GM23338 (cell line): ENCODE results near the gene CYP21A2. TPM values are rescaled to one million over a fixed set of nuclear protein-coding genes. Genes with fewer than 3 reads are reported as not detected.

Experiments used
- ATAC-seq: fragments of 200-7000 bp; cut with Tn5 transposase; 3 replicates; pipeline ENCODE4 v1.9.1; 2020
- DNase-seq: peaks from one replicate; pipeline ENCODE4 v3.0.0-alpha.2; 2015; ENCODE audit warnings: low spot score
- H2AFZ ChIP-seq: fragments of 200-600 bp; sonication (generic); 2 replicates; pipeline ENCODE4 v1.8.0; 2016; ENCODE audit warnings: antibody characterized with exemption, mild to moderate bottlenecking, moderate library complexity
- H3F3A ChIP-seq: fragments of 200-600 bp; sonication (generic); replicated peaks from 2 replicates; pipeline ENCODE4 v1.8.0; 2017; ENCODE audit warnings: antibody characterized with exemption, mixed run types, low read depth
- H3K27ac ChIP-seq: fragments of 200-600 bp; sonication (generic); 2 replicates; pipeline ENCODE4 v1.6.1; 2016; ENCODE audit warnings: low read depth
- H3K27me3 ChIP-seq: fragments of 200-600 bp; sonication (generic); 2 replicates; pipeline ENCODE4 v1.8.0; 2016; ENCODE audit warnings: mild to moderate bottlenecking, mixed run types, moderate library complexity; ENCODE audit not compliant: insufficient read depth
- H3K36me3 ChIP-seq: fragments of 200-600 bp; sonication (generic); 2 replicates; pipeline ENCODE4 v1.8.0; 2016; ENCODE audit warnings: mild to moderate bottlenecking; ENCODE audit not compliant: insufficient read depth
- H3K4me1 ChIP-seq: fragments of 200-600 bp; sonication (generic); 2 replicates; pipeline ENCODE4 v1.8.0; 2016; ENCODE audit warnings: mild to moderate bottlenecking, moderate library complexity; ENCODE audit not compliant: insufficient read depth
- H3K4me2 ChIP-seq: fragments of 200-600 bp; sonication (generic); 2 replicates; pipeline ENCODE4 v1.7.1; 2017; ENCODE audit warnings: mixed run types
- H3K4me3 ChIP-seq: fragments of 200-600 bp; sonication (generic); 2 replicates; pipeline ENCODE4 v1.6.1; 2016; ENCODE audit warnings: mixed run types
- H3K79me2 ChIP-seq: fragments of 200-600 bp; sonication (generic); replicated peaks from 2 replicates; pipeline ENCODE4 v1.8.0; 2017; ENCODE audit warnings: mild to moderate bottlenecking; ENCODE audit not compliant: insufficient read depth
- H3K9me2 ChIP-seq: fragments of 200-600 bp; sonication (generic); 2 replicates; pipeline ENCODE4 v1.8.0; 2017; ENCODE audit not compliant: insufficient read depth
- H4K20me1 ChIP-seq: fragments of 200-600 bp; sonication (generic); replicated peaks from 2 replicates; pipeline ENCODE4 v1.8.0; 2017; ENCODE audit warnings: mild to moderate bottlenecking; ENCODE audit not compliant: insufficient read depth
- H3K27ac Mint-ChIP-seq: 2 replicates; pipeline ENCODE4 v1.8.0; 2020; ENCODE audit warnings: inconsistent platforms, mild to moderate bottlenecking, moderate library complexity, mixed read lengths
- H3K27me3 Mint-ChIP-seq: 3 replicates; pipeline ENCODE4 v1.8.0; 2022; ENCODE audit warnings: low read depth, mild to moderate bottlenecking, moderate library complexity, mixed read lengths, inconsistent platforms; ENCODE audit not compliant: insufficient read depth, poor library complexity
- H3K36me3 Mint-ChIP-seq: 3 replicates; pipeline ENCODE4 v1.8.0; 2021; ENCODE audit warnings: low read depth, mild to moderate bottlenecking, inconsistent platforms, moderate library complexity, mixed read lengths
- H3K4me1 Mint-ChIP-seq: 3 replicates; pipeline ENCODE4 v1.8.0; 2020; ENCODE audit warnings: mild to moderate bottlenecking, inconsistent platforms, mixed read lengths
- H3K4me3 Mint-ChIP-seq: 3 replicates; pipeline ENCODE4 v1.8.0; 2021; ENCODE audit warnings: moderate library complexity, mild to moderate bottlenecking, inconsistent platforms, mixed read lengths
- H3K9me3 Mint-ChIP-seq: 3 replicates; pipeline ENCODE4 v1.8.0; 2020; ENCODE audit warnings: moderate library complexity, mild to moderate bottlenecking, inconsistent platforms, mixed read lengths
- CREB1 ChIP-seq: fragments of 250-450 bp; sonication (Bioruptor Pico); IDR thresholded peaks from 2 replicates; pipeline ENCODE4 v1.5.0; 2020; ENCODE audit warnings: low read depth, mild to moderate bottlenecking, moderate library complexity
- ETS1 ChIP-seq: IDR thresholded peaks from 2 replicates; pipeline ENCODE4 v1.6.1; 2016; ENCODE audit warnings: antibody characterized with exemption
- EZH2 ChIP-seq: fragments of 200-600 bp; sonication (generic); IDR thresholded peaks from one replicate; pipeline ENCODE4 v1.8.0; 2017; ENCODE audit warnings: antibody characterized with exemption, mild to moderate bottlenecking, low read depth; ENCODE audit not compliant: unreplicated experiment
- JUNB ChIP-seq: IDR thresholded peaks from one replicate; pipeline ENCODE4 v1.6.1; 2016; ENCODE audit warnings: antibody characterized with exemption; ENCODE audit not compliant: unreplicated experiment
- POLR2AphosphoS5 ChIP-seq: IDR thresholded peaks from 2 replicates; pipeline ENCODE4 v1.6.1; 2016; ENCODE audit warnings: antibody characterized with exemption, low read depth
- STAT1 ChIP-seq: IDR thresholded peaks from one replicate; pipeline ENCODE4 v1.6.1; 2016; ENCODE audit warnings: antibody characterized with exemption; ENCODE audit not compliant: unreplicated experiment
- ZNF331 ChIP-seq: fragments of 250-450 bp; sonication (Bioruptor Pico); IDR thresholded peaks from 2 replicates; pipeline ENCODE4 v1.5.0; 2020; ENCODE audit warnings: low read depth, mild to moderate bottlenecking, moderate library complexity
- polyA plus RNA-seq: library from polyadenylated mRNA; unstranded; fragments of >200 nt; fragmentation: Nextera tagmentation; extraction: Ambion mirVana; gene quantifications from 2 replicates; pipeline ENCODE4 v1.2.1, GENCODE V29; 2016
- total RNA-seq: library from RNA; depleted of rRNA; stranded (reverse); fragments of >200 nt; shearing (Covaris generic); gene quantifications from 2 replicates; pipeline ENCODE4 v1.2.3, GENCODE V29; 2014
- TF ChIP-seq, protein P1 (sequence below), 2 experiments: fragments of 200-600 bp in 1 of 2; sonication (generic) in 1 of 2; conservative IDR thresholded peaks; 2 replicates each; pipeline versions ENCODE4 v1.5.1 to v1.6.1; 2016 to 2017; ENCODE audit warnings: antibody characterized with exemption in 2 of 2, low read depth in 2 of 2, mild to moderate bottlenecking in 2 of 2, moderate library complexity in 1 of 2
- TF ChIP-seq, protein P2 (sequence below): IDR thresholded peaks from one replicate; pipeline ENCODE4 v1.6.1; 2018; ENCODE audit warnings: antibody characterized with exemption; ENCODE audit not compliant: unreplicated experiment

Gene CYP21A2
- total and polyA plus RNA-seq, 2 experiments from 2014 or later = 0.10 TPM; not detected in 1

DNA sequence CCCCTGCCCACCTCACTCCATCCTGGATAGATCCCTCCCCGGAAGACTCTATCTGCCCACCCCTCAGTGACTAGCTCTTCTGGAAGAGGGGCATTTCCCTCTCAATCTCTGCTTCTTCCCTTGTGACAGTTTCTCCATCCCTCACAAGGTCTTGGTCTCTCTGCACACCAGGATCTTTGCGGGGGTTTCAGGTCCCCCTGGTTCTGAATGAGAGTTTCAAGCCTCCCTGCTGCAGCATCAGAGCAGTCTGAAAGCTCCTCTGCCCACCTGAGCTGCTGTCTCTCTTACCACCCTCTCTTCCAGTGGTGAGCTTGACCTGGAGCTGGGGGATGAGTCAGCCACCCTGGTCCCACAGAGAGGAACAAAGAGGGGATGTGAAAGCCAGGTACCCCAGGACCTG is 46.6 kb downstream of the CYP21A2 start (continued):
- TF ChIP-seq ETS1 (no peak), EZH2 (no peak), JUNB (no peak)
- TF ChIP-seq, protein P1, sequence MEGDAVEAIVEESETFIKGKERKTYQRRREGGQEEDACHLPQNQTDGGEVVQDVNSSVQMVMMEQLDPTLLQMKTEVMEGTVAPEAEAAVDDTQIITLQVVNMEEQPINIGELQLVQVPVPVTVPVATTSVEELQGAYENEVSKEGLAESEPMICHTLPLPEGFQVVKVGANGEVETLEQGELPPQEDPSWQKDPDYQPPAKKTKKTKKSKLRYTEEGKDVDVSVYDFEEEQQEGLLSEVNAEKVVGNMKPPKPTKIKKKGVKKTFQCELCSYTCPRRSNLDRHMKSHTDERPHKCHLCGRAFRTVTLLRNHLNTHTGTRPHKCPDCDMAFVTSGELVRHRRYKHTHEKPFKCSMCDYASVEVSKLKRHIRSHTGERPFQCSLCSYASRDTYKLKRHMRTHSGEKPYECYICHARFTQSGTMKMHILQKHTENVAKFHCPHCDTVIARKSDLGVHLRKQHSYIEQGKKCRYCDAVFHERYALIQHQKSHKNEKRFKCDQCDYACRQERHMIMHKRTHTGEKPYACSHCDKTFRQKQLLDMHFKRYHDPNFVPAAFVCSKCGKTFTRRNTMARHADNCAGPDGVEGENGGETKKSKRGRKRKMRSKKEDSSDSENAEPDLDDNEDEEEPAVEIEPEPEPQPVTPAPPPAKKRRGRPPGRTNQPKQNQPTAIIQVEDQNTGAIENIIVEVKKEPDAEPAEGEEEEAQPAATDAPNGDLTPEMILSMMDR (conservative IDR thresholded peaks at IDR 0.05; ENCODE audit: low read depth in 2 of 2) = no peak
- TF ChIP-seq, protein P2, sequence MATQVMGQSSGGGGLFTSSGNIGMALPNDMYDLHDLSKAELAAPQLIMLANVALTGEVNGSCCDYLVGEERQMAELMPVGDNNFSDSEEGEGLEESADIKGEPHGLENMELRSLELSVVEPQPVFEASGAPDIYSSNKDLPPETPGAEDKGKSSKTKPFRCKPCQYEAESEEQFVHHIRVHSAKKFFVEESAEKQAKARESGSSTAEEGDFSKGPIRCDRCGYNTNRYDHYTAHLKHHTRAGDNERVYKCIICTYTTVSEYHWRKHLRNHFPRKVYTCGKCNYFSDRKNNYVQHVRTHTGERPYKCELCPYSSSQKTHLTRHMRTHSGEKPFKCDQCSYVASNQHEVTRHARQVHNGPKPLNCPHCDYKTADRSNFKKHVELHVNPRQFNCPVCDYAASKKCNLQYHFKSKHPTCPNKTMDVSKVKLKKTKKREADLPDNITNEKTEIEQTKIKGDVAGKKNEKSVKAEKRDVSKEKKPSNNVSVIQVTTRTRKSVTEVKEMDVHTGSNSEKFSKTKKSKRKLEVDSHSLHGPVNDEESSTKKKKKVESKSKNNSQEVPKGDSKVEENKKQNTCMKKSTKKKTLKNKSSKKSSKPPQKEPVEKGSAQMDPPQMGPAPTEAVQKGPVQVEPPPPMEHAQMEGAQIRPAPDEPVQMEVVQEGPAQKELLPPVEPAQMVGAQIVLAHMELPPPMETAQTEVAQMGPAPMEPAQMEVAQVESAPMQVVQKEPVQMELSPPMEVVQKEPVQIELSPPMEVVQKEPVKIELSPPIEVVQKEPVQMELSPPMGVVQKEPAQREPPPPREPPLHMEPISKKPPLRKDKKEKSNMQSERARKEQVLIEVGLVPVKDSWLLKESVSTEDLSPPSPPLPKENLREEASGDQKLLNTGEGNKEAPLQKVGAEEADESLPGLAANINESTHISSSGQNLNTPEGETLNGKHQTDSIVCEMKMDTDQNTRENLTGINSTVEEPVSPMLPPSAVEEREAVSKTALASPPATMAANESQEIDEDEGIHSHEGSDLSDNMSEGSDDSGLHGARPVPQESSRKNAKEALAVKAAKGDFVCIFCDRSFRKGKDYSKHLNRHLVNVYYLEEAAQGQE = no peak

GRCh38 chr6:32085759-32086459 is 47.7 kb downstream of the CYP21A2 start:
- no peaks in the 10 kb centered on the region for H3K36me3 ChIP-seq
- peaks cover 11% of the 10 kb centered on the region for H3K27me3 ChIP-seq
- TF ChIP-seq CREB1 = no peak
- TF ChIP-seq STAT1 = no peak
- no peak for TF ChIP-seq ZNF331 (CRISPR knock-in tag)
- no peak for TF ChIP-seq JUNB
- TF ChIP-seq, protein P1 (conservative IDR thresholded peaks at IDR 0.05; ENCODE audit: low read depth in 2 of 2) = peak in 1 of 2 experiments; percentile 47; a peak in 2 of 4 replicates
- TF ChIP-seq, protein P2 = no peak
- TF ChIP-seq ETS1 = no peak
- no peak for TF ChIP-seq POLR2AphosphoS5
- H3K4me3 ChIP-seq = no peak overlapping the region
- 0 out of 2 replicates have a peak overlapping the region, but pooled peaks have one; percentile 72 for H3K4me2 ChIP-seq
- H3K4me1 Mint-ChIP-seq = peaks cover 16% of the 10 kb centered on the region
- no peak for ATAC-seq
- H4K20me1 ChIP-seq = no peaks in the 10 kb centered on the region
- H2AFZ ChIP-seq = no peak overlapping the region
- no peaks in the 10 kb centered on the region; the same call in 2 of the 3 replicates for H3K36me3 Mint-ChIP-seq
- H3K27ac Mint-ChIP-seq = no peak overlapping the region
- peaks cover 24% of the 10 kb centered on the region for H3K27me3 Mint-ChIP-seq
- H3K9me2 ChIP-seq = no peaks in the 10 kb centered on the region
- no peak overlapping the region for H3K27ac ChIP-seq
- DNase-seq = no peak
- H3F3A ChIP-seq = no peaks in the 10 kb centered on the region
- peaks cover 3% of the 10 kb centered on the region; the same call in 1 of the 2 replicates for H3K4me1 ChIP-seq
- no peaks in the 10 kb centered on the region; the same call in 2 of the 3 replicates for H3K9me3 Mint-ChIP-seq
- no peaks in the 10 kb centered on the region for H3K79me2 ChIP-seq
- peak overlapping the region; percentile 26; the same call in 2 of the 3 replicates for H3K4me3 Mint-ChIP-seq
